GM18858 (cell line): ENCODE results near the gene TM9SF3.
"Not testable (repeated sequence)": the region's sequence is repeated elsewhere in the genome, so short reads cannot be mapped to it uniquely, and the experiment has no call there.

Experiments used
- ATAC-seq: cut with Tn5 transposase; IDR thresholded peaks from one replicate; pipeline ENCODE4 v1.9.1; 2021; ENCODE audit not compliant: unreplicated experiment

TM9SF3 gene

GRCh38 chr10:96600337-96600736 lies 13.5 kb upstream of the TM9SF3 start:
- no peak for ATAC-seq

DNA sequence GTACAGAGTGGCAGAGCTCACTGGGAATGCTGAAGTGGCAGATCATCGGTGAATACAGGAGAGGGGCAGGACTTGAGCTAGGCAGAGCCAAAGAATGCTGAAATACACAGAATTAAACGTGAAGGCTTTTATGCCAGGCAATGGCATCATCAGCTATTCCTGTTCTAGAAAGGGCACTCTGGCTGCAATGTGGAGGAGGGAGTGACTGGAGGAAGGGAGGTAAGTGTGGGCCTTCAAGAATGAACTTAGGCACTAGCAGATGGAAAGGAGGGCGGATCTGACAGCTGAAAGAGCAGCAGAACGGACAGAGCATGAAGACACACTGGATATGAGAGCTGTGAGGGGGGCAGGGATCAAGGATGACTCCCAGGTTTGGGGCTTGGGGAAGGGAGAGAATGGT lies 12.0 kb upstream of the TM9SF3 start:
- no peak for ATAC-seq

DNA sequence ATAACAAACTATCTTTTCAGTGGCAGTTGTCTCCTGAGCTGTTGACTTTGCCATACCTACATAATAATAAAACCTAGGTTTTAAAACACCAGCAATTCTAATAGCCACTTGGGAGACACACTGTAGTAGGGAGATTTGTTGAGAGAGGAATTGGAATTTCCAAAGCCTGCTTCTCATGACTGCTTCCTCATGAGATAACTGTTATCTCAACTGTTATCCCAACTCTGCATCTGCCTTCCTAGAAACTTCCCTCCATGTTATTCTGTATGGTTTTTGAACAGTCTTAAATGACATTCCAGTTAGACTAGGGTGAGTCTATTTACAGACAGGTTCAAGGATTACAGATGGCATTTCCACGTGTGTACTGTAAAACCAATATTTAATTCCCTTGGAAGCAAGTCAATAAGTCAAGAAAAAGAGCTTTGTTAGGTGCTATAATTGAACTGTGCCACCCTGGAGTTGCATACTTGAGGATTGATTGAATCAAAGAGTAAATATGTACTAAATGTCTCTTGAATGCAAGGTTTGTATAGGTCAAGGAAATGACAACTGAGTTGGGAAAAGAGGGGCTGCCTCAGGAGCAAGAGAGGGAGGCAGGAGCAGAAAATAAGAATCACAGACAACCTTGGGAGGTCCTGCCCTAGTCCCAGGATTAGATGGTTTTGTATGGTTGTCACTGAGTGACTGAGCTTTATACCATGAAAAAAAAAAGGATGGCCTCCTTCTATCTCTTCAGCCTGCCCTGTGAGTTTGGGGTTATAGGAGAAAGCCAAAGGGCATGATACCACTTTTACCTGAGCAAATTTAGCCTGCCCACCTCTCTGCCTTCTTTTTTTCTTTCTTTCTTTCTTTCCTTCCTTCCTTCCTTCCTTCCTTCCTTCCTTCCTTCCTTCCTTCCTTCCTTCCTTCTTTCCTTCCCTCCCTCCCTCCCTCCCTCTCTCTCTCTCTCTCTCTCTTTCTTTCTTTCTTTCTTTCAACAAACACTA lies 9.9 kb upstream of the TM9SF3 start:
- ATAC-seq: no peak

DNA sequence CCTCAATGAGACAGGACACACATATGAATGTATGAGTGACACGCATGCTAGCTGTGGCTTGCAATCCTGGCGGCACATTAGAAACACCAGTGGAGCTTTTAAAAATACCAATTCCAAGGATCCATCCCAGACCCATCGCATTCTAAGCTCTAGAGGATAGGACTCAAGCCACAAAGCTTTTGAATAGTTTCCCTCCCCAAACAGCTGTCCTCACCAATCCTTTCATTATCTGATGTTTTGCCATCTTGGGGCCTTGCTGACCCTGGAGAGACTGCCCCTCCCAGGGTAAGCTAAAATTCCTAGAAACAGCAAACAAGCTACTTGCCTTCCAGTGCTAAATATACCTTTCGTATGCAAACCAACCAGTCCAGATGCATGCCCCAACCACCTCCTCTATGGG lies 8.9 kb upstream of the TM9SF3 start:
- no peak for ATAC-seq

- no peak for ATAC-seq
Observed at GRCh38 chr10:96591946-96592345, 5.1 kb upstream of the TM9SF3 start.

- peak; percentile 43 for ATAC-seq
Observed at GRCh38 chr10:96588616-96589419, 2.0 kb upstream of the TM9SF3 start.

- ATAC-seq: no peak
Observed at GRCh38 chr10:96588060-96588554, 1.3 kb upstream of the TM9SF3 start.

- no peak for ATAC-seq
Observed at GRCh38 chr10:96587264-96588059, 650 bp upstream of the TM9SF3 start.

DNA sequence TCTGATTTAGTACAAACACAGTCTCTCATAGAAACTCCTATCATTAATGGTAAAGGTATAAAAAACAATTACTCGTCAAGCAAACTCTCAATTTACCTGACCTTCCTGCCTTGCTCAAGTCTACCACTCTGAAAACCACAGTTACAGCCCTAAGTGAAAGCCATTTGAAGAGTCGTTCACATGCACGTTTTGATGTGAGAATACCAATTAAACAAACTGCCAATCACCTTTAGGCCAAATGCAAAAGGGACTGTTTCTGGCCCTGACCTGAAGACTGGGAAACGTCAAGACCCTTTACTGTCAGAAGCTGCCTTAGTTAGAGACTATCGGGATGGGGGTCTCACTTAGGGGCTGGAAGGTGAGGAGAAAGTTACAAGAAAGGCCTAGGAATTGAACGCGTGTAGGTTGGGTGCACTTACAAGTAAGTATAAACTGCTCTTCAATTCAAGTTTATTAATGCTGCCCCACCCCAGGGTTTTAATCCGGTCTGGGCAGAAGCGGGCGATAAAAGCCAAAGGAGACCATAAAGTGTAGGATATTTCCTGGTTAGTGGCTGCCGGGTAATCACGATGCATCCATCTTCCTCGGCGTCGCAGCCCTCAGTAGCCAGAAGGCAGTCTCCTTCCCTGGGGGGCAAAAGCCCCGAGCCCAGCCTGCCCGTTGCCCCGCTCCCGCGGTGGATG lies 935 bp downstream of the TM9SF3 start:
- ATAC-seq: no peak

DNA sequence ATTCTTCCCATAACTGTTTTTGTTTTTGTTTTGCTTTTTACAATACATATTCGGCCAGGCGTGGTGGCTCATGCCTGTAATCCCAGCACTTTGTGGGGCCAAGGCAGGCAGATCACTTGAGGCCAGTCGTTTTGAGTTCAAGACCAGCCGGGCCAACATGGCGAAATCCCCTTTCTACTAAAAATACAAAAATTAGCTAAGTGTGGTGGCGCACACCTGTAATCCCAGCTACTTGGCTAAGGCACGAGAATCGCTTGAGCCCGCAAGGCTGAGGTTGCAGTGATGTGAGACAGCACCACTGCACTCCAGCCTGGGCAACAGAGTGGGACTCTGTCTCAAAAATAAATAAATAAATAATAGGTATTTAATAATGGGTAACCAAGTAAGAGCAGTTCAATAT lies 2.3 kb downstream of the TM9SF3 start:
- no peak for ATAC-seq

DNA sequence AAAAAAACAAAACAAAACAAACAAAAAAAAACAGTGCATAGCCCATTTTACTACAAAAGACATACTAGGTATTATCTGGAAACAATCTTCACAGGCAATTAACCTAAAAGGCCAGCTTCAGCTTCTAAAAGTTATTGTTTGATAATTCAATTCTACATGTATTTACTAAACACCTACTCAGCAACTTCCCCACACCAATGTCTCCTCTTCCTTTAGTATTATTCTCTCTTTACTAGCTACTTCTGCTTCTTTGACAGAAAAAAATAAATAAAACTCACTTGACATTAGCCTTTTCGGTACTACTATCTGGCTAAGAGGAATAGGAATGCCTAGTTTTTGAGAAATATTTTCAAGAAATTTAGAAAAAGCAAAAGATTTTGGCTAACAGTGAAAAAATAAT lies 2.8 kb downstream of the TM9SF3 start:
- ATAC-seq: no peak

- ATAC-seq: no peak
Observed at GRCh38 chr10:96579133-96579532, 7.7 kb downstream of the TM9SF3 start.

GRCh38 chr10:96578633-96579032 lies 8.2 kb downstream of the TM9SF3 start:
- no peak for ATAC-seq

DNA sequence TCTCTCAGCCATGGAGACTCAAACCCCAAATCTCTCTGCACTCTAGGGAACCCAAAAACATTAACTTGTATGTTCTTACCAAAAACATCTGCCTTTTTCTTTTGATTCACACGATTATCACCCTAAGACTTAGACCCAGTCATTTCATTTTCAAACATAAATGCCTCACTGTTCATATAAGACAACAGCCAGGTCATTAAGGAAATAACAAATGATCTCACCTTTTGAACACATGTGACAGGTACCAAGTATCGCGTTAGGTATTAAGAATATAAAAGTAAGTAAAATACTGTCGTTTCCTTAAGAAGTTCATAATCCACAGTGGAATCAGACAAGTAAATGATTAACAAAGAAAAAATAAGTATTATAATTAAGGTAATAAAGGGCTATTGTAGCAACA lies 8.8 kb downstream of the TM9SF3 start:
- no peak for ATAC-seq

DNA sequence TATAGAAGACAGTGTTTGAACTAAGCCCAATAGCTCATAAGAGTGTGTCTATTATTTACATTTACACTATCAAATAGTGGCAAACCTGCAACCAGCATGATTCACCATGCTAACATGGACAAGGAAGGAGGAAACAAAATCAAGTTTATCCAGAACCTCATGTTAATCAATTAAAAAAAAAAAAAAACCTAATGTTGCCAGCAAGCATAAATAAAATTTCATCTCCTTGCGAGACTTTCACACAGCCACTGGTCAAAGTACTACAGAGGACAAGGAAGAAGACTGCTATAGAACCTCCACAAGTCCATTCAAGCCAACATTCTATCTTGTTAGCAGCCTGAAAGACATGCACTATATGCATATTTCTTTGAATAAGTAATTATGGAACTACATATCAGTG lies 9.7 kb downstream of the TM9SF3 start:
- ATAC-seq: no peak

DNA sequence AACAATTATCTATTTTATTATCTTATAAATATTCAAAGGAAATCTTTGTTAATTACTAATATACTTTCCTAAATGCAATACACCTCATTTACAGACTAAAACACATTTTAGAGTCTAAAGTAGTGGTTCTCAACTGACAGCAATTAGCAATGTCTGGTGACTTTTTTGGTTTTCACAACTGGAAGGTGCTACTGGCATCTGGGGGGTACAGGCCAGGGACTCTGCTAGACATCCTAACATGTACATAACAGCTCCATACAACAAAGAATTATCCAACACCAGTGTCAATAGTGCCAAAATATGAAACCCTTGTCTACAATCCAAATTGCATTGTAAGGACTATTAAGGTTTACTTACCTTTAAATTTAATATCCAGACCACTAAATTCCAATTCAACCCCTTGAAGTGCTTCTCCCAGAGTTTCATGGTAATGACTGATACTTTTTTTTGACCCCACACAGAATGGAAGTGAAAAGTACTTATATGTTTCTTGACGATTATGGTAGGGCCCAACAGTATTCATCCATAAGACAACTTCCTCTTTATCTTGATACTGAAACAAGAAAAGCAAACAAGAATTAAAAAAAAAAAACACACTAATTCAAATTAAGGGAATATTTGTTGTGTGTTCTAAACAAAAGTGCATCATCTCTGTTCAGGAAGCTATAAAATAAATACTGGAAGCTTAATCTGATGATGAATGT lies 10.4 kb downstream of the TM9SF3 start:
- ATAC-seq: no peak

GRCh38 chr10:96574564-96574963 lies 12.2 kb downstream of the TM9SF3 start:
- ATAC-seq: not testable (repeated sequence)

DNA sequence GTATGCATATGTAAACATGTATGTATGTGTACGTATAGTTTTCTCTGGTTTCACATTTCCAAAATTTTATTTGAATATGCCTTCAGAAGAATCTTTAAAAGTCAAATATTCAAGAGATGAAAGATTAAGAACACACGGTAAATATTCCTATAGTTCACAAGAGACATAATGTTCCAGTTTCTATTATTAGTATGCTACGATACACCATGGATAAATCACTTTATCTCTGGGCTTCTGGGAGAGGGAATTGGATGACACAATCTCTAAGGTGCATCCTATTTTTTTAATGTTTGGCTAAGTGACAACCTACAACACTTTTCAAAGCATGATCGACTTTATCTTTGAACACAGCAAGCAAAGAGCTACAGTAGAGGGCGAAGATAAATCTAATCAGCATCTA lies 13.8 kb downstream of the TM9SF3 start:
- no peak for ATAC-seq

DNA sequence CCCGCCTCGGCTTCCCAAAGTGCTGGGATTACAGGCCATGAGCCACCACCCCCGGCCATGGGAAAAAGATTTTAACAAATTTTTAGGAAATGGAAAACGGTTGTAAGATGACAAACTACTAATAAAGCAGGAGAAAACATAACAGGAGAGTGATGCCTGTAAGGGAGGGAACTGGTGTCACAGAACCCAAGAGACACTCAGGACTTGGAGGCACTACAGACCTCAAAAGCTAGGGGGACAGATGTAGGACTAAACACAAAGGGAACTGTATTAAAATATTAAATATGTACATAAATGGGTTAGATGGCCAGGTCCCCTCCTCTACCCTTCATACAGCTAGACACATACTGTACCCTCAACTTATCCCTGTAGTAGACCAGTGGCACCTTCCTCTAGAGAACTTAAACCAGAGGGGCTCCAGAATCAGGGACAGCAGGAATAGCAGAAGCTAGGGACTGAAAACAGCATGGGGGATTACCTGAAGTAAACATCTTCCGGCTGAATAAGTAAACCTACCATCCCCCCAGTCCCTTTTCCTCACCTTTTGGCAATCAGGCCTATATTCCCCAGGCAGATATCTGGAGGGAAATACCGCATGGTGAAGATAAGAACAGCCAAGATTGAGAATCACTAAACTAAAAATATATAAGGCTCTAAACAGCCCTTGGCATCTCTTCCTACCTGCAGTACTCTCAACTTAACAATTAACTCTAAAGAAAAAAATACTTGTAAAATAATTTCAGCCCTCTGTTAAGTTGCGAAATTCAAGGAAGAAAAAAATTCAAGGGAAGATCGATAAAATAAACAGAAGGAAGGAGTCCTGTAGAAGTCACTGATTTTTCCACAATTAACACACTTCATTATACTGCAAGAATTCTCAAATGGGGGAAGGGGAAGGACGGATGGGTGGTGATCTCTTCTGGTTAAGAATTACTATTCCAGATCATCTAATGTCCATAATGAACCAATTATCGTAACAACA lies 15.5 kb downstream of the TM9SF3 start:
- no peak for ATAC-seq
